D721Med (cell line): ENCODE data around the gene KRT4.

ENCODE experiments used
- DNase-seq: peaks from one replicate; pipeline ENCODE4 v3.0.0; 2011; ENCODE audit warnings: low spot score; ENCODE audit not compliant: insufficient read length
- FAIRE-seq: peaks from 2 replicates; lab custom pipeline; 2011; peaks lifted over from hg19 to GRCh38; lab: Jason Lieb, UNC
- CTCF ChIP-seq: IDR thresholded peaks from 2 replicates; pipeline ENCODE4 v1.5.1; 2012; ENCODE audit warnings: mild to moderate bottlenecking, control low read depth; ENCODE audit not compliant: insufficient read depth; ENCODE audit errors: missing control alignments

KRT4 gene

GRCh38 chr12:52806169-52806811 is 7.6 kb downstream of the KRT4 start:
- FAIRE-seq, result no peak
- TF ChIP-seq CTCF, result no peak
- no peak for DNase-seq

GRCh38 chr12:52805739-52806138 is 8.2 kb downstream of the KRT4 start:
- no peak for TF ChIP-seq CTCF
- FAIRE-seq (no peak), DNase-seq (no peak)

- FAIRE-seq (no peak), DNase-seq (no peak)
- no peak for TF ChIP-seq CTCF
These were observed 8.9 kb downstream of the KRT4 start for GRCh38 chr12:52805000-52805399.

GRCh38 chr12:52802442-52802841 is 11.5 kb downstream of the KRT4 start:
- no peak for TF ChIP-seq CTCF
- DNase-seq, result no peak
- FAIRE-seq, result no peak

- FAIRE-seq (no peak), DNase-seq (no peak)
- TF ChIP-seq CTCF, result no peak
These were observed 12.1 kb downstream of the KRT4 start for GRCh38 chr12:52801773-52802172.

- DNase-seq (no peak), FAIRE-seq (no peak)
- no peak for TF ChIP-seq CTCF
These were observed 13.5 kb downstream of the KRT4 start for GRCh38 chr12:52800259-52800917.
